H1 (cell line): ENCODE measurements around the gene CTAG1A. TPM values are rescaled to one million over a fixed set of nuclear protein-coding genes. Genes with fewer than 3 reads are reported as not detected.

Experiments used
- CTCF ChIA-PET: fragments of 300-600 bp; sonication (Branson Sonifier 250); formaldehyde crosslinking; loops from one replicate; lab custom pipeline; 2021; ENCODE audit not compliant: partially characterized antibody; lab: Charles Lee
- POLR2A ChIA-PET: fragments of 300-600 bp; sonication (Branson Sonifier 250); formaldehyde crosslinking; loops from one replicate; lab custom pipeline; 2021; ENCODE audit warnings: inconsistent platforms; ENCODE audit not compliant: partially characterized antibody; lab: Charles Lee
- DNase-seq, 2 experiments: peaks; one replicate each; pipeline versions ENCODE4 v3.0.0 to v3.0.0-alpha.2; 2010 to 2022; ENCODE audit warnings: low spot score in 2 of 2, low read depth in 1 of 2, mixed read lengths in 1 of 2
- FAIRE-seq: peaks from 2 replicates; lab custom pipeline; 2011; peaks lifted over from hg19 to GRCh38; lab: Jason Lieb, UNC
- H2AFZ ChIP-seq: 2 replicates; pipeline ENCODE4 v1.8.1; 2012; ENCODE audit warnings: low read length, inconsistent platforms
- H2AK5ac ChIP-seq: 2 replicates; pipeline ENCODE4 v1.6.1; 2013; ENCODE audit warnings: low read depth, low read length
- H2BK120ac ChIP-seq: replicated peaks from 2 replicates; pipeline ENCODE3; 2013; ENCODE audit warnings: low read depth, low read length, inconsistent platforms
- H2BK12ac ChIP-seq: 2 replicates; pipeline ENCODE4 v1.6.1; 2013; ENCODE audit warnings: low read depth, low read length
- H2BK15ac ChIP-seq: 2 replicates; pipeline ENCODE4 v1.6.1; 2013; ENCODE audit warnings: low read length
- H2BK20ac ChIP-seq: 2 replicates; pipeline ENCODE4 v1.6.1; 2013; ENCODE audit warnings: low read length
- H2BK5ac ChIP-seq: 2 replicates; pipeline ENCODE4 v1.6.1; 2013; ENCODE audit warnings: low read depth, low read length
- H3K14ac ChIP-seq: 2 replicates; pipeline ENCODE4 v1.6.1; 2013; ENCODE audit warnings: inconsistent platforms; ENCODE audit not compliant: insufficient read length
- H3K18ac ChIP-seq: 2 replicates; pipeline ENCODE4 v1.6.1; 2013; ENCODE audit warnings: low read length; ENCODE audit errors: extremely low read depth
- H3K23ac ChIP-seq: 2 replicates; pipeline ENCODE4 v1.6.1; 2013; ENCODE audit warnings: inconsistent platforms; ENCODE audit not compliant: insufficient read length
- H3K23me2 ChIP-seq: 2 replicates; pipeline ENCODE4 v1.6.1; 2013; ENCODE audit warnings: low read depth, low read length
- H3K27ac ChIP-seq: 2 replicates; pipeline ENCODE4 v1.6.1; 2011; ENCODE audit warnings: low read depth, low read length, inconsistent platforms
- H3K27me3 ChIP-seq, 4 experiments: replicated peaks in 1 of 4; 1 replicate in 1 of 4; 2 replicates in 3 of 4; pipeline versions ENCODE4 v1.6.1 to v1.8.1; 2011 to 2013; ENCODE audit warnings: low read length in 3 of 4, mild to moderate bottlenecking in 3 of 4, inconsistent platforms in 2 of 4, mixed read lengths in 2 of 4, moderate library complexity in 1 of 4; ENCODE audit not compliant: control insufficient read depth in 3 of 4, insufficient read depth in 3 of 4; ENCODE audit errors: extremely low read depth in 1 of 4
- H3K36me3 ChIP-seq, 4 experiments: 2 replicates each; pipeline versions ENCODE4 v1.6.1 to v1.8.1; 2011 to 2013; ENCODE audit warnings: mild to moderate bottlenecking in 4 of 4, low read length in 3 of 4, moderate library complexity in 2 of 4, control low read depth in 1 of 4, inconsistent platforms in 1 of 4; ENCODE audit not compliant: insufficient read depth in 4 of 4, control insufficient read depth in 2 of 4
- H3K4ac ChIP-seq: replicated peaks from 2 replicates; pipeline ENCODE3; 2013; ENCODE audit warnings: low read length, low read depth, mixed read lengths, inconsistent platforms; ENCODE audit not compliant: insufficient read length
- H3K4me1 ChIP-seq, 4 experiments: replicated peaks in 1 of 4; 1 replicate in 1 of 4; 2 replicates in 3 of 4; pipeline versions ENCODE4 v1.6.1 to v1.8.1; 2011 to 2013; ENCODE audit warnings: low read length in 3 of 4, inconsistent platforms in 2 of 4, mixed read lengths in 1 of 4; ENCODE audit not compliant: insufficient read depth in 4 of 4, control insufficient read depth in 3 of 4
- H3K4me2 ChIP-seq, 2 experiments: 2 replicates each; pipeline versions ENCODE4 v1.6.1 to v1.8.1; 2011 to 2013; ENCODE audit warnings: low read depth in 2 of 2, low read length in 2 of 2, control low read depth in 1 of 2, inconsistent platforms in 1 of 2, mild to moderate bottlenecking in 1 of 2; ENCODE audit not compliant: insufficient read depth in 1 of 2
- H3K4me3 ChIP-seq, 4 experiments: fragments of 200-600, 300-600 bp in 1 of 4; sonication (generic), shearing (Covaris generic), sonication (Bioruptor Twin) in 1 of 4; 2 replicates each; pipeline versions ENCODE4 v1.5.1 to v1.8.1; 2011 to 2016; ENCODE audit warnings: low read length in 4 of 4, low read depth in 3 of 4, control low read depth in 2 of 4, inconsistent platforms in 2 of 4, mild to moderate bottlenecking in 2 of 4, mixed read lengths in 1 of 4, moderate library complexity in 1 of 4; ENCODE audit not compliant: insufficient read depth in 2 of 4; ENCODE audit errors: extremely low read depth in 1 of 4
- H3K56ac ChIP-seq: replicated peaks from 2 replicates; pipeline ENCODE3; 2013; ENCODE audit warnings: low read depth, mild to moderate bottlenecking, mixed read lengths, low read length, inconsistent platforms; ENCODE audit not compliant: insufficient read length
- H3K79me1 ChIP-seq: 2 replicates; pipeline ENCODE4 v1.6.1; 2013; ENCODE audit warnings: low read depth, low read length, control low read depth
- H3K79me2 ChIP-seq, 2 experiments: 2 replicates each; pipeline versions ENCODE4 v1.6.1 to v1.8.1; 2012 to 2013; ENCODE audit warnings: low read length in 2 of 2, mild to moderate bottlenecking in 2 of 2, inconsistent platforms in 1 of 2; ENCODE audit not compliant: insufficient read depth in 2 of 2, control insufficient read depth in 1 of 2
- H3K9ac ChIP-seq, 4 experiments: replicated peaks in 1 of 4; 1 replicate in 1 of 4; 2 replicates in 3 of 4; pipeline versions ENCODE4 v1.6.1 to v1.8.1; 2011 to 2013; ENCODE audit warnings: low read depth in 3 of 4, low read length in 3 of 4, control low read depth in 2 of 4, mild to moderate bottlenecking in 2 of 4, moderate library complexity in 2 of 4, inconsistent platforms in 1 of 4; ENCODE audit errors: extremely low read depth in 1 of 4
- H3K9me3 ChIP-seq, 2 experiments: 2 replicates each; pipeline versions ENCODE4 v1.6.1 to v1.8.1; 2012 to 2013; ENCODE audit warnings: mild to moderate bottlenecking in 2 of 2, moderate library complexity in 2 of 2, control low read depth in 1 of 2, inconsistent platforms in 1 of 2, low read depth in 1 of 2, low read length in 1 of 2, mixed read lengths in 1 of 2; ENCODE audit not compliant: insufficient read depth in 2 of 2
- H4K20me1 ChIP-seq, 2 experiments: replicated peaks in 1 of 2; 2 replicates each; pipeline versions ENCODE3 to v1.8.1; 2011 to 2013; ENCODE audit warnings: inconsistent platforms in 2 of 2, low read length in 2 of 2, mild to moderate bottlenecking in 1 of 2; ENCODE audit not compliant: insufficient read depth in 2 of 2, control insufficient read depth in 1 of 2
- H4K5ac ChIP-seq: 2 replicates; pipeline ENCODE4 v1.6.1; 2013; ENCODE audit warnings: low read length, low read depth, mixed read lengths, inconsistent platforms; ENCODE audit not compliant: insufficient read length
- H4K8ac ChIP-seq: 2 replicates; pipeline ENCODE4 v1.8.0; 2013; ENCODE audit warnings: mild to moderate bottlenecking, moderate library complexity, low read length, inconsistent platforms; ENCODE audit not compliant: insufficient read depth; ENCODE audit errors: extremely low read depth
- H4K91ac ChIP-seq: replicated peaks from 2 replicates; pipeline ENCODE3; 2013; ENCODE audit warnings: low read length, mixed read lengths, inconsistent platforms; ENCODE audit not compliant: insufficient read length
- GTF2F1 ChIP-seq: IDR thresholded peaks from 2 replicates; pipeline ENCODE4 v1.6.1; 2012; ENCODE audit warnings: low read depth, low read length, improper control_type of control experiment, borderline replicate concordance
- KDM4A ChIP-seq: IDR thresholded peaks from one replicate; pipeline ENCODE4 v1.7.1; 2012; ENCODE audit warnings: low read depth, mild to moderate bottlenecking, moderate library complexity, low read length, inconsistent platforms; ENCODE audit not compliant: severe bottlenecking
- RAD21 ChIP-seq, 2 experiments: IDR thresholded peaks in 1 of 2; conservative IDR thresholded peaks in 1 of 2; 2 replicates each; pipeline ENCODE4 v1.6.1; 2011; ENCODE audit warnings: low read depth in 2 of 2, low read length in 2 of 2, improper control_type of control experiment in 1 of 2, inconsistent platforms in 1 of 2, mild to moderate bottlenecking in 1 of 2, moderate library complexity in 1 of 2
- RXRA ChIP-seq: IDR thresholded peaks from 2 replicates; pipeline ENCODE4 v1.6.1; 2011; ENCODE audit warnings: low read depth, mild to moderate bottlenecking, low read length, moderate library complexity; ENCODE audit not compliant: insufficient read depth
- SIX5 ChIP-seq: IDR thresholded peaks from 2 replicates; pipeline ENCODE4 v1.6.1; 2011; ENCODE audit warnings: mild to moderate bottlenecking, low read depth, low read length
- SP2 ChIP-seq: IDR thresholded peaks from 2 replicates; pipeline ENCODE4 v1.6.1; 2012; ENCODE audit warnings: mild to moderate bottlenecking, low read length, inconsistent platforms
- TBP ChIP-seq: IDR thresholded peaks from 2 replicates; pipeline ENCODE4 v1.6.1; 2011; ENCODE audit warnings: low read depth, low read length, improper control_type of control experiment
- TEAD4 ChIP-seq: IDR thresholded peaks from 2 replicates; pipeline ENCODE4 v1.6.1; 2012; ENCODE audit warnings: low read depth, low read length, inconsistent platforms, mixed read lengths
- ZNF274 ChIP-seq: IDR thresholded peaks from 2 replicates; pipeline ENCODE4 v1.7.0; 2012; ENCODE audit warnings: low read length, borderline replicate concordance; ENCODE audit errors: extremely low read depth
- WGBS, 2 experiments: shearing (Covaris generic) in 1 of 2; methylation state at CpG; one replicate each; pipeline versions ENCODE4 v1.1.6 to v1.1.7; 2013 to 2015; ENCODE audit warnings: low lambda C conversion rate in 2 of 2, mixed read lengths in 2 of 2, inconsistent platforms in 1 of 2, low coverage in 1 of 2, missing lambda C conversion rate in 1 of 2; ENCODE audit not compliant: insufficient replicate concordance in 2 of 2, insufficient coverage in 1 of 2, insufficient read length in 1 of 2; ENCODE audit errors: extremely low coverage in 1 of 2, missing lambda C conversion rate in 1 of 2; 5-methylcytosine and 5-hydroxymethylcytosine counted together
- polyA plus RNA-seq, 7 experiments: library from polyadenylated mRNA; depleted of rRNA in 3 of 7; stranded (reverse) in 5 of 7; unstranded in 2 of 7; fragments of >200 nt in 5 of 7; fragments of 200-250 nt in 2 of 7; gene quantifications; 1 replicate in 5 of 7; 2 replicates in 1 of 7; 4 replicates in 1 of 7; pipeline versions ENCODE4 v1.2.1 to v1.2.3, GENCODE V29; 2011 to 2013; ENCODE audit warnings: missing spikeins in 2 of 7, mixed read lengths in 2 of 7
- total RNA-seq: library from RNA; stranded (reverse); fragmentation: NEBNext Ultra II Directional; extraction: Animal tissue kit (Norgen Biotek cat#: 25700); gene quantifications from 2 replicates; pipeline ENCODE4 v1.2.1, GENCODE V29; 2021
- TF ChIP-seq, protein P1 (sequence below): IDR thresholded peaks from 2 replicates; pipeline ENCODE4 v1.6.1; 2011; ENCODE audit warnings: low read length, improper control_type of control experiment

The CTAG1A gene
- total and polyA plus RNA-seq, 2 of the 8 experiments (the other 6 are each of a cell fraction or from before 2014, with no cell fraction given) = not detected

- Histone ChIP-seq H3K23ac (no peak overlapping the region), H3K79me2 (no peaks in the 10 kb centered on the region), H3K9me3 (no peaks in the 10 kb centered on the region; a peak in 1 of 4 replicates), H2BK15ac (no peak overlapping the region), H2BK5ac (no peak overlapping the region), H2BK12ac (no peak overlapping the region), H3K18ac (no peak overlapping the region), H2AK5ac (no peak overlapping the region), H4K20me1 (peaks cover 0 to 4% of the 10 kb centered on the region in 2 experiments), H3K23me2 (peaks cover 3% of the 10 kb centered on the region; the same call in 1 of the 2 replicates), H3K4me3 (no peak overlapping the region), H2BK120ac (no peak overlapping the region), H3K14ac (no peak overlapping the region), H2BK20ac (no peak overlapping the region), H4K8ac (no peak overlapping the region), H3K27ac (no peak overlapping the region), H3K4me1 (peaks cover 0 to 3% (median 1%) of the 10 kb centered on the region in 4 experiments; a peak in 3 of 7 replicates), H3K4me2 (no peak overlapping the region), H3K56ac (no peak overlapping the region), H3K9ac (no peak overlapping the region), H2AFZ (no peak overlapping the region), H4K5ac (no peak overlapping the region), H3K79me1 (no peaks in the 10 kb centered on the region; the same call in 1 of the 2 replicates), H4K91ac (no peak overlapping the region), H3K4ac (no peak overlapping the region), H3K36me3 (peaks cover 0 to 12% (median 6%) of the 10 kb centered on the region in 4 experiments; a peak in 5 of 8 replicates), H3K27me3 (no peaks in the 10 kb centered on the region)
- WGBS, 2 experiments = 83% methylated on average over 5 of the region's 5 CpGs; no CpG with 5 or more reads in 1 of the 2 experiments
- DNase-seq (no peak), FAIRE-seq (no peak)
- POLR2A ChIA-PET = no interaction called here
- CTCF ChIA-PET = no interaction called here
- TF ChIP-seq SP2 (no peak), GTF2F1 (no peak), RAD21 (IDR thresholded peaks at IDR 0.05 in 1 of 2, conservative IDR thresholded peaks at IDR 0.05 in 1 of 2; ENCODE audit: low read depth in 2 of 2, low read length in 2 of 2) (no peak), ZNF274 (no peak), KDM4A (no peak), SIX5 (no peak), TEAD4 (no peak), RXRA (no peak), TBP (no peak)
- TF ChIP-seq, protein P1, sequence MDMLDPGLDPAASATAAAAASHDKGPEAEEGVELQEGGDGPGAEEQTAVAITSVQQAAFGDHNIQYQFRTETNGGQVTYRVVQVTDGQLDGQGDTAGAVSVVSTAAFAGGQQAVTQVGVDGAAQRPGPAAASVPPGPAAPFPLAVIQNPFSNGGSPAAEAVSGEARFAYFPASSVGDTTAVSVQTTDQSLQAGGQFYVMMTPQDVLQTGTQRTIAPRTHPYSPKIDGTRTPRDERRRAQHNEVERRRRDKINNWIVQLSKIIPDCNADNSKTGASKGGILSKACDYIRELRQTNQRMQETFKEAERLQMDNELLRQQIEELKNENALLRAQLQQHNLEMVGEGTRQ = no peak
Observed at GRCh38 chrX:154541589-154541895, 43.4 kb upstream of the CTAG1A start.
